HG03175 (cell line): Measurements from ENCODE around the gene TRPC6.
"Not testable (repeated sequence)": the region's sequence is repeated elsewhere in the genome, so short reads cannot be mapped to it uniquely, and the experiment has no call there.

Experiments used
- ATAC-seq: cut with Tn5 transposase; IDR thresholded peaks from one replicate; pipeline ENCODE4 v1.9.1; 2021; ENCODE audit warnings: mild to moderate bottlenecking, moderate library complexity; ENCODE audit not compliant: unreplicated experiment

TRPC6 gene

DNA sequence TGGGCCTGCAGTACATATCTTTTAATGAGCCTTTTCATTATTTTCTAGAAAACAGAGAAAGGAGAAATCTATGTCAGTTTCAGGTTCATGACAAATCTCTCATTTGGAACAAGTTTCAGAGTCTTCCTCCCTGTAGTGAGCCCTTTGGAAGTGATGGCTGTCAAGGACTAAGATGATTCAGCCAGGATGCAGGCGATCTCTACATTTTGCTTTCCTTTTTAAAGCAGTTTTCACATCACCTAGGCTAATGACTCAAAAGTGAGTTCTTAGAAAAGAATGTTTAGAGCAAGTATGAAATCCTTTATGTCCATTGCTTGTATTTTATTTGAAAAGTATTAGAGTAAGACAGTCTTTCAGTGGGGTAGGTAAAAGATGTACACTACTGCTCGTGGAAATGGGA, 130.1 kb downstream of the TRPC6 start:
- no peak for ATAC-seq

DNA sequence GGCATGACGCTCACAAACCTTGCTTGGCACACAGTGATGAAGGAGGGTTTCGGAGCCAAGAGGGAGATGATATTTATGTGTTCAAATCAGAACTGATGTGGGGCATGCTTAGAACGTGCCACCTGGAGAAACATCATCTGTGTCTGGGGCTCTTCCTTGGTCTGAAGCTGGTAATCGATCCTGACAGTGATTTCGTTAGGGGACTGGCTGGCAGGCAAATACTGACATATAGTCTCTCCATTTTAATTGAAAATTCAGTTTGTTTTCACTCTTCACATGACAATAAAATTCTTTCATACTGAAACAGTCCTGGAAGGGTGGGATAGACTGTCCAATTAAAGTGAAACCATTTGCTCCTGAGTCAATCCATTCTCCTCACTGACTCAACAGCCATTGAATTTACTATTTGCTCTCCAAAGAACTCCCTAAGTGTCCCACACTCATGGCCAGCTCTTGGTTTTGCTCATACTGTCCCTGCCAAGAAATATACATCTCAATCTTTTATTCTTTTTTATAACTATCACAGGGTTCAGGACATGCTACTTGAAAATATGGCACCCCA, 134.8 kb downstream of the TRPC6 start:
- no peak for ATAC-seq

DNA sequence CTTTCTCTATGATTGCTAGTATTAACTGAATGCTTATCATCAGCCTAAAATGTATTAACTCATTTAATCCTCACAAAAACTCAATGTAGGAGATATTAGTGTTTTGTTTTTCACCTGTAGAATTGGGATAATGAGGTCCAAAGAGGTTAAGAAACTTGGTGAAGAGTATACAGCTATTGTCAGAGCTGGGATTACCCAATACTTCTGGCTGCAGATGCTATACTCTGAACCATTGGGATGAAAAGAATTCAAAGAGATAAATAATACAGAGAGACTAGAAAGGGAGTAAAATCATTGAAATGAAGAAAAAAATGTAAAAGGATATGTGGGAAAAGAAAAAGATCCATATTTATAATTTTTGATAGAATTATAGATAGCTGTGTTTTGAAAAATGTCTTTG, 137.1 kb downstream of the TRPC6 start:
- no peak for ATAC-seq

DNA sequence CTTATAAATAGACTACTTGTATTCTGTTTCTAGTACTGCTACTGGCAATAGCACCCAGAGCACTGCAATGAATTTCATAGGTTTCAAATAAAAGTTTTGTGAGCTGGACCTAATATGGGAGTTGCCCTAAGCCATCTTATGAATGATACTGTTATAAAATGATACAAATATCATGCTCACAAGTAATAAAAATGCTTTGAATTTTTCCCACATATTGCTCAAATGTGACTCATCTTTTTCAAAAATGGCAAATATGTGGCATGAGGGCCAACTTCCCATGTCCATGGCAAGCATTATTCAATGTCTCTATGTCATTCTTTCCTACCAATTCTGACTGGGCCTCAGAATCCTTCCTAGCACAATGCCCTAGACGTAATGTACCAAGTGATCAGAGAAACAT, 137.6 kb downstream of the TRPC6 start:
- ATAC-seq: no peak

- no peak for ATAC-seq
Observed at GRCh38 chr11:101445761-101446160, 138.0 kb downstream of the TRPC6 start.

DNA sequence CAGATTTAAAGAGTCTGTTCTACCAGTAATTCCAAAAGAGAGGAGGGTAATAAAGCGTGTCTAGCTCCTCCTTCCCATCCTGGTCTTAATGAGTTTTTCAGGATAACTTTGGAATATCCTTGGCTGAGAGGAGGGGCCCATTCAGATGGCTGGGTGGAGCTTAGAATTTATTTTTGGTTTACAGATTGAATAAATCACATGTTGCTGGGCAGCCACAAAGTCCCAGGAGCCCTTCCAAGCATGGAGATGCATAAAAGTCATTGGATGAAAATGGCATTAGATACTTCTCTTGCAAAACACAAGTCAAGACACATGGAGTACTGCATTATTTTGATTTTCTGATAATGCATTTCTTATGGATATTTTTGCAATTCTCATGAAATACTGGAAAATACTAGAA, 139.0 kb downstream of the TRPC6 start:
- no peak for ATAC-seq

- ATAC-seq: no peak
Observed at GRCh38 chr11:101444164-101444563, 139.6 kb downstream of the TRPC6 start.

DNA sequence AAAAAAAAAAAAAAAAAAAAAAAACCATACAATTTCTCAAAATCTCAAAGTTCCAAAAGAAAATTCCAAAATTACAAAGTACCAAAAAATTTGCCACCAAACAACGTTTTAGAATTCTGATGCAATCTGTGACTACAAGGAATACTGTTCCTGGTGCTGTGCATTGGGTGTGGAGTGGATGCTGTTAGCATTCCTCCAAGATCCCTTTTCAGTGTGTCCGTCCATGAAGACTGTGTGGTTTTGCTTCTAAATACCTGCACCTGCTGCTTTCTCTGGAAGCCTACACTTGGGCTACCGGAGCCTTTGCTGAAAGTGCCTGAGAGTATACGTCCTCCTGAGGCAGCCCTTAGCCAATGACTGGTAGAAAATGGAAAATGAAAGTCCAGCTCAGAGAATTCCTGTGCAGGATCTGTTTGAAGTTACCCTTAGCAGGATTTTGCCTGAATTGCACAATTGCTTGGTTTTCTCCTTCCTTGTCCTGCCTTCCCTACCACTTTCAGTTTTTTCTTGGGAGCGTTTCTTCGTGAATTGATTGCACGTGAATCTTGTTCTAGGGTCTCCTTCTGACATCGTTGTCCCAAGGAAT, 140.8 kb downstream of the TRPC6 start:
- ATAC-seq: no peak

DNA sequence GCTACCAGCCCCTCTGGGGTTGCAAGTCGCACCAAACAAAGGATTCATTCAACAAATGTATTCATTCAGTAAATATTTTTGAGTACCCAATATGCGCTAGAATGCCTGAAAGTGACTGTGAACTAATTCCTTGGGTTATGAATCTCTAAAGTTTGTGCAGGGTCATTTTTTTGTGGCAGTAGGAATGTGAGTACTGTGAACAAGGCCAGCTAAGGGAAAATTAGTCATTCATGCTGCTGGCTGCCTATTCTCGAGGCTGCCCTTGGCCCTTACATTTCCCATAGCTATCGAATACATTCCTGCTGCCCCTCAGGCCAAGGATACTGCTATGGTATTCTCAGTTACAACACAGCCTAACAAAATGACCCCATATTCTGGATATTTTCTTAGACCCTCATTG, 141.6 kb downstream of the TRPC6 start:
- no peak for ATAC-seq

GRCh38 chr11:101441747-101442146, 142.1 kb downstream of the TRPC6 start:
- no peak for ATAC-seq

GRCh38 chr11:101439488-101439887, 144.3 kb downstream of the TRPC6 start:
- no peak for ATAC-seq

GRCh38 chr11:101438708-101439107, 145.1 kb downstream of the TRPC6 start:
- ATAC-seq: not testable (repeated sequence)

DNA sequence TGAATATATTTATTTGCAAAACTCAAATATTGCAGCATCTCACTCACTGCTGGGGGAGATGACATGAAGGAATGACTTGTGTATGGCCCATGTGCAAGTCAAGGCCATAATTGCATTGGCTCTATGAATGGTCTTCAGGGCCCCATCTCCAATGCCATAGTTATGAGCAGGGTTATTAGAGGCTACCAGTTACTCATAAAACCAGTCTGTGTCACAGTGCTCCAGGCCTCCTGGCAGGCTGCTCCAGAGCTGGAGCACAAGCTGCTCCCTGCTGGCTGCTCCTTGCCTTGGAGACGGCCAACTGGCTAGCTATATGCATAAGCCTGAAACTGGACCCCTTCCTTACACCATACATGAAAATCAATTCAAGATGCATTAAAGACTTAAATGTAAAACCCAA, 145.7 kb downstream of the TRPC6 start:
- ATAC-seq: no peak

DNA sequence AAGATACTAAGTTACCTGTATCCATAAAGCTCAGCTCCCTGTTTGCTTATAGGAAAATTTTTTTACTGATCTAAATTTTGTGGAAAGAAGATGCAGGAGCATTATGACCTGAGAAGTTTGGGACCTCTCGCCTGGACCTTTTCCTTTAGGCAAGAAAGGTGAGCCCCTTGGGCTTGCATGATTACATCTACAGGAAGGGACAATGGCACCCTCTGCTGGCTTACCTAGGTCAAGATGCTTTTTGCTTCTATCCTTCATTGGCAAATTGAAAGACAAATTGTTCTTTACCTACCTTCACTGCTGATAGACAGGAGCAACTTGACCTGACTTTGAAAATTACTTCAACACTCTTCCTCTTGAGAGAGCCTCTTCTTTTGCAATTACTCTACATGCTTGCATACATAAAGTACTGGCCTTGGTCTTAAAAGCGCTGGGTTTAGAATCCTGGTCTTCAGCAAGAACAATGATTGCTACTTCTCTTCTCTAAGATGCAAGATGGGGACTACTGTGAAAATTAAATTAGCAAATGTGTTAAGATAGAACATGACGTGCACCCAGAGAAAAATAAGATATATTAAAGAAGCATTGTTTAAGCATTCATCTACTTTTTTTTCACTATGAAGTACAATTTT, 147.2 kb downstream of the TRPC6 start:
- no peak for ATAC-seq

- ATAC-seq: no peak
Observed at GRCh38 chr11:101435408-101435973, 148.3 kb downstream of the TRPC6 start.

- no peak for ATAC-seq
Observed at GRCh38 chr11:101434026-101434643, 149.7 kb downstream of the TRPC6 start.

- ATAC-seq: no peak
Observed at GRCh38 chr11:101433151-101433550, 150.7 kb downstream of the TRPC6 start.

- ATAC-seq: no peak
Observed at GRCh38 chr11:101429703-101430540, 153.9 kb downstream of the TRPC6 start.

- no peak for ATAC-seq
Observed at GRCh38 chr11:101428918-101429317, 154.9 kb downstream of the TRPC6 start.

- no peak for ATAC-seq
Observed at GRCh38 chr11:101407324-101407723, 176.5 kb downstream of the TRPC6 start.
